Measurements from ENCODE around the gene ARFGAP3. TPM values are rescaled to one million over a fixed set of nuclear protein-coding genes. Genes with fewer than 3 reads are reported as not detected.
A peak's percentile ranks its signal among the peaks of the same experiment; 100 is the strongest.

Gene ARFGAP3
- total RNA-seq, 1 donor from 2014 or later = 59.5 TPM

DNA sequence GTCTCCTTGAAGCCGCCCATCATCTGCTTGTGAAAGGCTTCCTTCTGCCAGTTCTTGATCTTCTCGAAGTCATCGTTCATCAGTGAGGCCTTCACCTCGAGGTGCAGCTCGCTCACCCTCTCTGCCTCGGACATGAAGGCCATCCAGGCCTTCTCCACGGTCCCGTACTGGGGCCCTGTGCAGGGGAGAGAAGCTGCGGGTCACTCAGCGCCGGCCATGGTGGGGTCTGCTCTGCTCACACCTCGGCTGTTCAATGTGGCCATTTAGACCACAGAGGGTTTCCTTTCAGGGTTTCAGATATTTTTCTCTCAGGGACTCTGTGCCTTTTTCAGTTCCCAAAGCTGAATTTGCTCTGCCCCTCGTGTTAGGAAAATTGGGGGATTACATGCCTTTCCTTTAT, 33.9 kb upstream of the ARFGAP3 start:
- Histone ChIP-seq H3K27me3 (ENCODE audit: insufficient read depth, low read length) (no peaks in the 10 kb centered on the region), H3K4me2 (ENCODE audit: low read length) (no peak overlapping the region), H3K9ac (ENCODE audit: low read length) (no peak overlapping the region), H4K20me1 (ENCODE audit: insufficient read depth, low read length) (peaks cover 53% of the 10 kb centered on the region), H3K79me2 (ENCODE audit: insufficient read depth, low read length) (peaks cover 7% of the 10 kb centered on the region), H3K4me1 (ENCODE audit: insufficient read depth, low read length) (no peaks in the 10 kb centered on the region), H2AFZ (ENCODE audit: low read depth, low read length) (no peak overlapping the region), H3K9me3 (ENCODE audit: insufficient read depth, low read depth, low read length) (no peaks in the 10 kb centered on the region), H3K27ac (ENCODE audit: low read depth, low read length) (no peak overlapping the region), H3K36me3 (ENCODE audit: insufficient read depth, low read length) (peaks cover 4% of the 10 kb centered on the region), H3K4me3 (ENCODE audit: insufficient read depth, low read depth, low read length) (no peak overlapping the region)
- no peak for DNase-seq (ENCODE audit: low read depth)
- no peak for FAIRE-seq
- TF ChIP-seq, protein P1, sequence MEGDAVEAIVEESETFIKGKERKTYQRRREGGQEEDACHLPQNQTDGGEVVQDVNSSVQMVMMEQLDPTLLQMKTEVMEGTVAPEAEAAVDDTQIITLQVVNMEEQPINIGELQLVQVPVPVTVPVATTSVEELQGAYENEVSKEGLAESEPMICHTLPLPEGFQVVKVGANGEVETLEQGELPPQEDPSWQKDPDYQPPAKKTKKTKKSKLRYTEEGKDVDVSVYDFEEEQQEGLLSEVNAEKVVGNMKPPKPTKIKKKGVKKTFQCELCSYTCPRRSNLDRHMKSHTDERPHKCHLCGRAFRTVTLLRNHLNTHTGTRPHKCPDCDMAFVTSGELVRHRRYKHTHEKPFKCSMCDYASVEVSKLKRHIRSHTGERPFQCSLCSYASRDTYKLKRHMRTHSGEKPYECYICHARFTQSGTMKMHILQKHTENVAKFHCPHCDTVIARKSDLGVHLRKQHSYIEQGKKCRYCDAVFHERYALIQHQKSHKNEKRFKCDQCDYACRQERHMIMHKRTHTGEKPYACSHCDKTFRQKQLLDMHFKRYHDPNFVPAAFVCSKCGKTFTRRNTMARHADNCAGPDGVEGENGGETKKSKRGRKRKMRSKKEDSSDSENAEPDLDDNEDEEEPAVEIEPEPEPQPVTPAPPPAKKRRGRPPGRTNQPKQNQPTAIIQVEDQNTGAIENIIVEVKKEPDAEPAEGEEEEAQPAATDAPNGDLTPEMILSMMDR (IDR thresholded peaks at IDR 0.05; ENCODE audit: insufficient read depth, low read depth, low read length) = no peak
- no peak for TF ChIP-seq EZH2 (IDR thresholded peaks at IDR 0.05; ENCODE audit: insufficient read depth, low read length)
- Mint-ChIP-seq H3K4me3 (ENCODE audit: unreplicated experiment) (no peak overlapping the region), H3K9me3 (ENCODE audit: unreplicated experiment) (peaks cover 2% of the 10 kb centered on the region), H3K4me1 (ENCODE audit: low read depth, unreplicated experiment) (no peaks in the 10 kb centered on the region), H3K36me3 (ENCODE audit: low read depth, unreplicated experiment) (peaks cover 20% of the 10 kb centered on the region), H3K27me3 (ENCODE audit: low read depth, unreplicated experiment) (no peaks in the 10 kb centered on the region), H3K27ac (ENCODE audit: unreplicated experiment) (no peak overlapping the region)

DNA sequence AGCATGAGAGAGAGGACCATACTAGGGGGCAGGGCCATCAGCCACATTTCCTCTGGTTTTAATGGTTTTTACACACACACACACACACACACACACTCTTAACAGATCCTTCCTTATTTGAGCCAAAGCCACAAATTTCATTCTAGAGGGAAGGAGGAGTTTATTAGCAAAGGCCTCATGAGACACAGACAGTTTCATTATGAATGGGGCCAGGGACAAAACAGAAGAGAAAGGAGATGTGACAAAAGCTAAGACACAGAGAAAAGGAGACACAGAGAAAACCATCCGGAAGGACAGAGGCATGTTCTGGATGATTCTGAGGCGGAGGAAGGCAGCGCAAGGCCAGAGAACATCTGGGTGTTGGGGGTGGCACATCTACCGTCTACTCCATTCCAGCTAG, 32.2 kb upstream of the ARFGAP3 start:
- H3K4me3 ChIP-seq (ENCODE audit: insufficient read depth, low read depth, low read length) = no peak overlapping the region
- H3K9ac ChIP-seq (ENCODE audit: low read length) = no peak overlapping the region
- H3K4me3 Mint-ChIP-seq (ENCODE audit: unreplicated experiment) = no peak overlapping the region
- H3K4me1 ChIP-seq (ENCODE audit: insufficient read depth, low read length) = no peaks in the 10 kb centered on the region
- peaks cover 9% of the 10 kb centered on the region for H3K36me3 ChIP-seq (ENCODE audit: insufficient read depth, low read length)
- H2AFZ ChIP-seq (ENCODE audit: low read depth, low read length) = no peak overlapping the region
- H3K27ac ChIP-seq (ENCODE audit: low read depth, low read length) = no peak overlapping the region
- H3K27me3 Mint-ChIP-seq (ENCODE audit: low read depth, unreplicated experiment) = no peaks in the 10 kb centered on the region
- peaks cover 2% of the 10 kb centered on the region for H3K9me3 Mint-ChIP-seq (ENCODE audit: unreplicated experiment)
- H3K4me2 ChIP-seq (ENCODE audit: low read length) = no peak overlapping the region
- H3K27me3 ChIP-seq (ENCODE audit: insufficient read depth, low read length) = no peaks in the 10 kb centered on the region
- no peaks in the 10 kb centered on the region for H3K9me3 ChIP-seq (ENCODE audit: insufficient read depth, low read depth, low read length)
- peaks cover 3% of the 10 kb centered on the region for H3K4me1 Mint-ChIP-seq (ENCODE audit: low read depth, unreplicated experiment)
- H3K79me2 ChIP-seq (ENCODE audit: insufficient read depth, low read length) = no peaks in the 10 kb centered on the region
- peaks cover 24% of the 10 kb centered on the region for H3K36me3 Mint-ChIP-seq (ENCODE audit: low read depth, unreplicated experiment)
- no peak for FAIRE-seq
- no peak for DNase-seq (ENCODE audit: low read depth)
- peaks cover 53% of the 10 kb centered on the region for H4K20me1 ChIP-seq (ENCODE audit: insufficient read depth, low read length)
- TF ChIP-seq EZH2 (IDR thresholded peaks at IDR 0.05; ENCODE audit: insufficient read depth, low read length) = no peak
- TF ChIP-seq, protein P1 (IDR thresholded peaks at IDR 0.05; ENCODE audit: insufficient read depth, low read depth, low read length) = no peak
- H3K27ac Mint-ChIP-seq (ENCODE audit: unreplicated experiment) = peak overlapping the region; percentile 13

DNA sequence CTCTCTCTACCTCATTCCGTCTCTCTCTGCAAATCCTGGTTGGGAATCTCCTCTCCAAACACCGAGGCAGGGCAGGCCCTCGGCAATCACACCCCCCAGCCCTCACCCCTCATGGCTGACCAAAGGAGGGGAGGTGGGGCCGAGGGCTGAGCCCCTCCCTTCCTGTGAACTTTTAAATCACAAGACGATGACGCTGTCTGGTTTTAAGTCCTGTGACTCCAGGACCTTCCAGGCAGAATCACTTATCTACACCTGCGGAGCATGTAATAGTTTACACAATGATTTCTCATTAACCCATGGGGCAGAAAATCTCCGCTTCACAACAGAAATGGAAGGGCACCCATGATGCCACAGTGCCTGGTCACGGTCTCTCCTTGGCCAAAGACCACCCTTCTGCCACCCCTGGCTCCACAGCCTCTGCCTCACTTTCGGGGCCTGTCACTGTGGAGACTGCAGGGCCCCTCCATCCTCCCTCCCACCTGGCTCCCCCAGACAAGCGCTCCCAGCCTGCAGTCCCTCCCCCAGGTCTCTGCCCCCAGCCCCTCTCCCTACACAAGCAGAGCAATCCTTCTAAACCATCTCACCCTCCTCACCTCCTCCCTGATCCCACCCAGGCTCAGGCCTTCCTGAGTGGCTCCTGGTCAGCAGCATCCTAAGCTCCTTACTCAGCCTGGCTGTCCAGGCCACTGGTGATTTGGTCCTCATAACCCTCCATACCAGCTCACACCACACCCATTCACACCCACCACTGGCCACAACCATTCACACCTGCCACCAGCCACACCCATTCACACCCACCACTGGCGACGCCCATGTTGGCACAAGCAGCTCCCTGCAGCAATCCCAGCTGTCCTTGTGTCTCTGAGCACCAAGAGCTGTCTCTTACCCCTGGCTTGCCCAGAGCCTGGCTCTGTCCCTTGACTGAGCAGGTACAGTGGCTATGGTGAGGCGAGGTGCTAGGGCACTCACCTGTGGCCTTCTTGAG, 30.7 kb upstream of the ARFGAP3 start:
- H3K4me3 ChIP-seq (ENCODE audit: insufficient read depth, low read depth, low read length) = no peak overlapping the region
- FAIRE-seq (no peak), DNase-seq (ENCODE audit: low read depth) (no peak)
- H3K4me1 ChIP-seq (ENCODE audit: insufficient read depth, low read length) = no peaks in the 10 kb centered on the region
- Mint-ChIP-seq H3K36me3 (ENCODE audit: low read depth, unreplicated experiment) (peaks cover 31% of the 10 kb centered on the region), H3K27ac (ENCODE audit: unreplicated experiment) (no peak overlapping the region), H3K4me3 (ENCODE audit: unreplicated experiment) (no peak overlapping the region), H3K9me3 (ENCODE audit: unreplicated experiment) (peaks cover 2% of the 10 kb centered on the region), H3K27me3 (ENCODE audit: low read depth, unreplicated experiment) (no peaks in the 10 kb centered on the region), H3K4me1 (ENCODE audit: low read depth, unreplicated experiment) (peaks cover 3% of the 10 kb centered on the region)
- no peak overlapping the region for H3K27ac ChIP-seq (ENCODE audit: low read depth, low read length)
- no peak for TF ChIP-seq EZH2 (IDR thresholded peaks at IDR 0.05; ENCODE audit: insufficient read depth, low read length)
- TF ChIP-seq, protein P1 (IDR thresholded peaks at IDR 0.05; ENCODE audit: insufficient read depth, low read depth, low read length) = no peak
- H3K9me3 ChIP-seq (ENCODE audit: insufficient read depth, low read depth, low read length) = no peaks in the 10 kb centered on the region
- H3K27me3 ChIP-seq (ENCODE audit: insufficient read depth, low read length) = no peaks in the 10 kb centered on the region
- H4K20me1 ChIP-seq (ENCODE audit: insufficient read depth, low read length) = peaks cover 50% of the 10 kb centered on the region
- no peak overlapping the region for H3K4me2 ChIP-seq (ENCODE audit: low read length)
- no peak overlapping the region for H3K9ac ChIP-seq (ENCODE audit: low read length)
- peaks cover 15% of the 10 kb centered on the region for H3K36me3 ChIP-seq (ENCODE audit: insufficient read depth, low read length)
- H2AFZ ChIP-seq (ENCODE audit: low read depth, low read length) = no peak overlapping the region
- no peaks in the 10 kb centered on the region for H3K79me2 ChIP-seq (ENCODE audit: insufficient read depth, low read length)
